AG09309 (cell line): ENCODE results near the gene GRIN3B.

ENCODE experiments used
- DNase-seq: peaks from one replicate; pipeline ENCODE4 v3.0.0-alpha.2; 2010; ENCODE audit warnings: low read depth
- H3K4me3 ChIP-seq: 2 replicates; pipeline ENCODE4 v1.5.1; 2011; ENCODE audit warnings: mild to moderate bottlenecking, low read depth, low read length, moderate library complexity; ENCODE audit not compliant: control insufficient read depth
- TF ChIP-seq, protein P1 (sequence below): IDR thresholded peaks from 2 replicates; pipeline ENCODE4 v1.5.1; 2011; ENCODE audit warnings: mild to moderate bottlenecking, low read depth, low read length, inconsistent platforms; ENCODE audit not compliant: insufficient read depth, control insufficient read depth; ENCODE audit errors: missing control alignments

The GRIN3B gene

DNA sequence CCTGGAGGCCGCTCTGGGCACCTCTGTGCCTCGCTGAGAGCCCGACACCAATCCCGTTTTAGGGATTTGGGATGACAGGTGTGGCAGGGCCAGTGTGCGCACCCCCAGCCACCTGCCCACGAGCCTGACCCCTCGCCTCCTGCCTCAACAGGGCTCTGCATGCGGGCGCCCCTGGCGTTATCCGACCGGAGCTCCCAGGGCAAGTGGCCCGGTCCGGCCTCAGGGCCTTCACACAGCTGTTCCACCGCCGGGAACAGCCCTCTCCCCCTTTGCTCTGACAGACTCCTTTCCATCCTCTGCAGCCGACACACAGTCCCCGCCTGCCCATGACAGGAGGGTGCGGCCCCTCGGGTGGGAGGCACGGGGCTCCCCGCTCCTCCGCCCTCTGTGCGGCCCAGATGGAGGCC lies 23.2 kb upstream of the GRIN3B start:
- no peak for DNase-seq
- TF ChIP-seq, protein P1, sequence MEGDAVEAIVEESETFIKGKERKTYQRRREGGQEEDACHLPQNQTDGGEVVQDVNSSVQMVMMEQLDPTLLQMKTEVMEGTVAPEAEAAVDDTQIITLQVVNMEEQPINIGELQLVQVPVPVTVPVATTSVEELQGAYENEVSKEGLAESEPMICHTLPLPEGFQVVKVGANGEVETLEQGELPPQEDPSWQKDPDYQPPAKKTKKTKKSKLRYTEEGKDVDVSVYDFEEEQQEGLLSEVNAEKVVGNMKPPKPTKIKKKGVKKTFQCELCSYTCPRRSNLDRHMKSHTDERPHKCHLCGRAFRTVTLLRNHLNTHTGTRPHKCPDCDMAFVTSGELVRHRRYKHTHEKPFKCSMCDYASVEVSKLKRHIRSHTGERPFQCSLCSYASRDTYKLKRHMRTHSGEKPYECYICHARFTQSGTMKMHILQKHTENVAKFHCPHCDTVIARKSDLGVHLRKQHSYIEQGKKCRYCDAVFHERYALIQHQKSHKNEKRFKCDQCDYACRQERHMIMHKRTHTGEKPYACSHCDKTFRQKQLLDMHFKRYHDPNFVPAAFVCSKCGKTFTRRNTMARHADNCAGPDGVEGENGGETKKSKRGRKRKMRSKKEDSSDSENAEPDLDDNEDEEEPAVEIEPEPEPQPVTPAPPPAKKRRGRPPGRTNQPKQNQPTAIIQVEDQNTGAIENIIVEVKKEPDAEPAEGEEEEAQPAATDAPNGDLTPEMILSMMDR, result no peak
- no peak overlapping the region for H3K4me3 ChIP-seq

DNA sequence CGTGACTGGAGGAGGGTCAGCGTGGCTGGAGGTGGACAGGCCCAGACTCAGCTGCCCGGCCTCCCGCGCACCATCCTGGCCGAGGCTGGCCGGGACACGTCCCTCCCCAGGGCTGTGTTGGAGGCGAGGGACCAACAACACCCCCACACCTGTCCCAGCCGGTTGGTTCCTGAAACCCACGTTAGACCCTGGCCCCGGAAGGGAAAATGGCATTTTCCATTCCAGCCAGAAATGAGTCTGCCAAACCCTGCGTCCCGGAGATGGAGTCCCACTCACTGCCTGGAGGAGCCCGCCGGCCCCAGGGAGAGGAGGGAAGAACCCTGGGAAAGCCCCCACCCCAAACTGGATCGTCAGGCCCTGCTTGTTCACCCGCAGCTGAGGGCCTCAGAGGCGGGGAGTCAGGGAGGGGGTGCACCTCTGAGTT lies 20.9 kb upstream of the GRIN3B start:
- no peak for DNase-seq
- TF ChIP-seq, protein P1, result no peak
- no peak overlapping the region for H3K4me3 ChIP-seq

DNA sequence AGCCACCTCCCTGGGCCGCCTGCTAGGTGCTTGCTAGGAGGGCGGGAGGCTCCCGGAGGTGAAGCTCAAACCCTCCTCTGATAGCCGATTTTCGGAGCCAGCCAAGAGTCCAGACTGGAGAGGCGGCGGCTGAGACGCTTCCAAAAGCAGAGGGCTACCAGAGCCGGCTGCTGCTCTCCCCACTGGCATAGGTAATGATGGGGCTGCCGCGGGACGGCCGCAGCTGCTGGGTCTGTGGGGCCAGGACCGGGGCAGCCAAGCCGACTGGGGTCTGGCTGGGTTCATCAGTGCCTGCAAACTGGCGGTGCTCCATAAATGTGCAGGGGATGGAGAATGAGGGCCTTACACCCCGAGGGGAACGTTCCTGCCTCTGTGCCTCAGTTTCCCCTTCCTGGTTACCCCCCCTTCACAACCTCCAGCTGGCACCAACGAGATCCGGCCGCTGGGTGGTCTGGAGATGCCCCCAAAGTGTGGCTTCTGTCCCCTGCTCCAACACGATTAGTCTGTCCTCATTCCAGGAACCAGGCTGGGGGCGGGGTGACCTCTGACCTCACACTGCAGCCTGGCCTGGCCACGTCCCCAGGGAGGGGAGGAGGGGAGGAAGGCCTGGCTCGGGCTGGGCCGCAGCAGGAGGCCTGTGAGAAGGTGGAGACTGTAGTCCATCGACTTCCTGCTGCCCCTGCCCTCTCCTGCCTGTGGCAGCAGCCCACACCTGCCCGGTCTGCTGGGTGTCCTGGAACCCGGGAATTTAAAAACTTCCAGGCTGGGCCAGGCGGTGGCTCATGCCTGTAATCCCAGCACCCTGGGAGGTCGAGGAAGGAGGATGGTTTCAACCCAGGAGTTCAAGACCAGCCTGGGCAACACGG lies 19.9 kb upstream of the GRIN3B start:
- TF ChIP-seq, protein P1, result no peak
- no peak for DNase-seq
- no peak overlapping the region for H3K4me3 ChIP-seq

DNA sequence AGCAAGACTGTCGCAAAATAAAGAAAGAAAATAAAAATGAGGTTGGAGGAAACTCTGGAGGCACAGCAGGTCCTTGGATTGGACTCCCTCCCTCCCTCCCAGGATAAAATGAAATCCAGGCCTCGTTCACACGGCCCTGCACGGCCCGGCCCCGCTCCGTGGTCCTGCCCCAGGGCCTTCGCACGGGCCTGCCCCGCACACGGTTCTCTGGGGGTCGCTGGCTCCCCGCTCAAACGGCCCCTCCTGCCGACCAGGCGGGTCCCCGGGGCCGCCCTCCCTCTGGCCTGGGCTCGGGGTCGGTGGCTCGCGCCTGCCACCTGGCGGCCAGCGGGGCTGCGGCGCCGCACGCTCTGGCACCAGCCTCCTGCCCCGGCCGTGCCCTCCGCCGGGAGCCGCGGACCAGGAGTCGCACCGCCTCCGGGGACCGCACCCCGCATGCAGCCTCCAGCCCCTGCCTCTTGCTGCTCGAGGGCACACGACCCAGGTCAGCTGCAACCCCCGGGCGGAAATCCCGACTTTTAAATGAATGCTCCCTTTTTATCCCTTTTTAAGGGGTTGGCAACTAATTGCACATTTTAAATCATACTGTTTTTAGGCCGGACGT lies 17.6 kb upstream of the GRIN3B start:
- H3K4me3 ChIP-seq, result peak overlapping the region; percentile 44
- DNase-seq, result no peak
- TF ChIP-seq, protein P1, result peak; percentile 47

DNA sequence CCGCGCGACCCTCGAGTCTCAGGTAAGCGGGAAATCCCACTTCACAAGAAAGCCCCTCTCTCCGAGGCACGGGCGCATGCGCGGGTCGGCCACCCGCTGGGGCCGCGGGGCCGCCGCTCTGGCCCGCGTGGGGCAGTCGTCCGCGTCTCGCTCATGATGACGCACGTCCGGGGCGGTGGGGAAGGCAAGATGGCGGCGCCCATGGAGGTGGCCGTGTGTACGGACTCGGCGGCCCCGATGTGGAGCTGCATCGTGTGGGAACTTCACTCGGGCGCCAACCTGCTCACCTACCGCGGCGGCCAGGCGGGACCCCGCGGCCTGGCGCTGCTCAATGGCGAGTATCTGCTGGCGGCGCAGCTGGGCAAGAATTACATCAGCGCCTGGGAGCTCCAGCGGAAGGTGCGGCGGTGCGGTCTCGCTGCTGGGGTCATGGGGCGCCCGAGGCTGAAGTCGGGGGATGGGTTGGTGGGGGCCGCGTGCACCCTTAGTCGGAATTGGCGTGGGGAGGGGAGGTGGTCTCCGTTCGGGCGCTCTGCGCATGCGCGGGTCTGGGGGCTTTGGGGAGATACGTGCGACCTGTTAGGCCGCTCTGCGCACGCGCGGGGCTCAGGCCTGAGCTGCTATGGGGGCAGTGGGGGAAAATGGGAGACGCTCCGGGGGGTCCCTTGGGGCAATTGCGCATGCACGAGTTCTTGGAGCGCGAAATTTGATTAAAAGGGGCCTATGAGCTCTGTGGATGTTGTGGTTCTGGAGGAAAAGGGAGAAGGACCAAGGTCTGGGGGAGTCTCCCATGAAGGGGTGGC lies 15.9 kb upstream of the GRIN3B start, which contains the start of gene WDR18:
Gene WDR18, plus strand, starts transcription at position 181 of the 803 bp plus-strand sequence. Its CDS starts 9 bp downstream, at position 190.
- peak within 1 kb of the TSS; percentile 93 for H3K4me3 ChIP-seq
- DNase-seq, result peak; percentile 17

DNA sequence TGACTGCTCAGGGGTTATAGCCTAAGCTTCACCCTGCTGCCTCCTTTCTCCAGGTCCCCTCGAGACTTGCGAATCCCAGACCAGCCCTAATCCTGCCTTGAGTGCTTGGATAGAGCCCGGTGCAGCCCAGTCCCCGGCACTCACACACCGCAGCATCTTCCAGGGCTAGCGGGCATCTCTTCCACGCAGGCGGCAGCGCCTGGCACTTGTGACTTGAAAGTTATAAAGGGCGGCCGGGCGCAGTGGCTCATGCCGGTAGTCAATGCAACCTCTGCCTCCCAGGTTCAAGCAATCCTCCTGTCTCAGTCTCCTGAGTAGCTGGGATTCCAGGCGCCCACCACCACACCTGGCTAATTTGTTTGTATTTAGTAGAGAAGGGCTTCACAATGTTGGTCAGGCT lies 14.1 kb upstream of the GRIN3B start:
- H3K4me3 ChIP-seq, result no peak overlapping the region
- DNase-seq, result no peak
- TF ChIP-seq, protein P1, result no peak

More for the DNA sequence above, 15.9 kb upstream of the GRIN3B start, which contains the start of gene WDR18:
- TF ChIP-seq, protein P1, result no peak
